ENCODE results near the gene TUBGCP2.

TUBGCP2 gene

DNA sequence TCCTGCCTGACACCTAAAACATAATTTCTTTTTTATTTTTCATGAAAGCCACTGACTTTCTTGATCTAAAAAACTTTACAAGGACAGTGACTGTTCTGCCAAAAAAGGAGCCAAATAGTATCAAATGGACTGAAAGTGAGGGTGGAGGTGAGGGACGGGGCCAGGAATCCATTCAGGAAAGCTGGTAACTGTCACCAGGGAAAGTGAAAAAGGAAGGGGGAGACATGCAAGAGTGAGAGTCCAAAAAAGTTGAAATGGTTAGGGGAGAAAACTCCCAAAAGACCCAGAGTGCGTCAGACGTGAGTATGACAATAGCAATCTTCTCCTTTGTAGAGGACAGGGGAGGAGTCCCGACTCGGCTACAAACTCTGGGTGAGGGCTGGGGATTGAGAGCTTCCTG, 35.6 kb upstream of the TUBGCP2 start:
- Histone ChIP-seq H3K27me3 (ENCODE audit: insufficient read depth, poor library complexity, severe bottlenecking) (no peaks in the 10 kb centered on the region), H3K36me3 (ENCODE audit: low read depth) (no peaks in the 10 kb centered on the region), H3K4me1 (ENCODE audit: insufficient read depth, poor library complexity, severe bottlenecking) (no peaks in the 10 kb centered on the region), H3K9me3 (ENCODE audit: severe bottlenecking) (no peaks in the 10 kb centered on the region), H3K27ac (ENCODE audit: poor library complexity, severe bottlenecking) (no peak overlapping the region), H3K4me3 (ENCODE audit: severe bottlenecking) (no peak overlapping the region)
- ATAC-seq (ENCODE audit: low read depth) (no peak), DNase-seq (ENCODE audit: low spot score) (no peak)
- TF ChIP-seq, protein P1, sequence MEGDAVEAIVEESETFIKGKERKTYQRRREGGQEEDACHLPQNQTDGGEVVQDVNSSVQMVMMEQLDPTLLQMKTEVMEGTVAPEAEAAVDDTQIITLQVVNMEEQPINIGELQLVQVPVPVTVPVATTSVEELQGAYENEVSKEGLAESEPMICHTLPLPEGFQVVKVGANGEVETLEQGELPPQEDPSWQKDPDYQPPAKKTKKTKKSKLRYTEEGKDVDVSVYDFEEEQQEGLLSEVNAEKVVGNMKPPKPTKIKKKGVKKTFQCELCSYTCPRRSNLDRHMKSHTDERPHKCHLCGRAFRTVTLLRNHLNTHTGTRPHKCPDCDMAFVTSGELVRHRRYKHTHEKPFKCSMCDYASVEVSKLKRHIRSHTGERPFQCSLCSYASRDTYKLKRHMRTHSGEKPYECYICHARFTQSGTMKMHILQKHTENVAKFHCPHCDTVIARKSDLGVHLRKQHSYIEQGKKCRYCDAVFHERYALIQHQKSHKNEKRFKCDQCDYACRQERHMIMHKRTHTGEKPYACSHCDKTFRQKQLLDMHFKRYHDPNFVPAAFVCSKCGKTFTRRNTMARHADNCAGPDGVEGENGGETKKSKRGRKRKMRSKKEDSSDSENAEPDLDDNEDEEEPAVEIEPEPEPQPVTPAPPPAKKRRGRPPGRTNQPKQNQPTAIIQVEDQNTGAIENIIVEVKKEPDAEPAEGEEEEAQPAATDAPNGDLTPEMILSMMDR (IDR thresholded peaks at IDR 0.05; ENCODE audit: poor library complexity, severe bottlenecking) = no peak

- no peak for ATAC-seq (ENCODE audit: low read depth)
- no peak for DNase-seq (ENCODE audit: low spot score)
- Histone ChIP-seq H3K4me3 (ENCODE audit: severe bottlenecking) (no peak overlapping the region), H3K4me1 (ENCODE audit: insufficient read depth, poor library complexity, severe bottlenecking) (no peaks in the 10 kb centered on the region), H3K9me3 (ENCODE audit: severe bottlenecking) (no peaks in the 10 kb centered on the region), H3K36me3 (ENCODE audit: low read depth) (no peaks in the 10 kb centered on the region), H3K27ac (ENCODE audit: poor library complexity, severe bottlenecking) (no peak overlapping the region), H3K27me3 (ENCODE audit: insufficient read depth, poor library complexity, severe bottlenecking) (no peaks in the 10 kb centered on the region)
- TF ChIP-seq, protein P1 (IDR thresholded peaks at IDR 0.05; ENCODE audit: poor library complexity, severe bottlenecking) = no peak
Observed at GRCh38 chr10:133343558-133343957, 34.9 kb upstream of the TUBGCP2 start.

- Histone ChIP-seq H3K9me3 (ENCODE audit: severe bottlenecking) (no peaks in the 10 kb centered on the region), H3K4me3 (ENCODE audit: severe bottlenecking) (no peak overlapping the region), H3K36me3 (ENCODE audit: low read depth) (no peaks in the 10 kb centered on the region), H3K4me1 (ENCODE audit: insufficient read depth, poor library complexity, severe bottlenecking) (no peaks in the 10 kb centered on the region), H3K27me3 (ENCODE audit: insufficient read depth, poor library complexity, severe bottlenecking) (no peaks in the 10 kb centered on the region), H3K27ac (ENCODE audit: poor library complexity, severe bottlenecking) (no peak overlapping the region)
- DNase-seq (ENCODE audit: low spot score) (no peak), ATAC-seq (ENCODE audit: low read depth) (no peak)
- TF ChIP-seq, protein P1 (IDR thresholded peaks at IDR 0.05; ENCODE audit: poor library complexity, severe bottlenecking) = no peak
Observed at GRCh38 chr10:133342942-133343341, 34.3 kb upstream of the TUBGCP2 start.

GRCh38 chr10:133341983-133342382, 33.3 kb upstream of the TUBGCP2 start:
- TF ChIP-seq, protein P1 (IDR thresholded peaks at IDR 0.05; ENCODE audit: poor library complexity, severe bottlenecking) = no peak
- DNase-seq (ENCODE audit: low spot score) = no peak

GRCh38 chr10:133339708-133340380, 31.2 kb upstream of the TUBGCP2 start:
- H3K4me1 ChIP-seq (ENCODE audit: insufficient read depth, poor library complexity, severe bottlenecking) = no peaks in the 10 kb centered on the region
- no peak overlapping the region for H3K4me3 ChIP-seq (ENCODE audit: severe bottlenecking)
- no peak overlapping the region for H3K27ac ChIP-seq (ENCODE audit: poor library complexity, severe bottlenecking)
- H3K36me3 ChIP-seq (ENCODE audit: low read depth) = no peaks in the 10 kb centered on the region
- DNase-seq (ENCODE audit: low spot score) (no peak), ATAC-seq (ENCODE audit: low read depth) (no peak)
- TF ChIP-seq, protein P1 (IDR thresholded peaks at IDR 0.05; ENCODE audit: poor library complexity, severe bottlenecking) = no peak
- peaks cover 29% of the 10 kb centered on the region for H3K27me3 ChIP-seq (ENCODE audit: insufficient read depth, poor library complexity, severe bottlenecking)
- H3K9me3 ChIP-seq (ENCODE audit: severe bottlenecking) = no peaks in the 10 kb centered on the region

More at GRCh38 chr10:133341983-133342382, 33.3 kb upstream of the TUBGCP2 start:
- Histone ChIP-seq H3K36me3 (ENCODE audit: low read depth) (no peaks in the 10 kb centered on the region), H3K9me3 (ENCODE audit: severe bottlenecking) (no peaks in the 10 kb centered on the region), H3K4me3 (ENCODE audit: severe bottlenecking) (no peak overlapping the region), H3K4me1 (ENCODE audit: insufficient read depth, poor library complexity, severe bottlenecking) (no peaks in the 10 kb centered on the region), H3K27ac (ENCODE audit: poor library complexity, severe bottlenecking) (no peak overlapping the region), H3K27me3 (ENCODE audit: insufficient read depth, poor library complexity, severe bottlenecking) (peaks cover 8% of the 10 kb centered on the region)
- no peak for ATAC-seq (ENCODE audit: low read depth)
